Naive thymus-derived CD4-positive, alpha-beta T cell (primary cell): ENCODE measurements around the gene OR2AJ1. TPM values are rescaled to one million over a fixed set of nuclear protein-coding genes. Genes with fewer than 3 reads are reported as not detected.
A peak's percentile ranks its signal among the peaks of the same experiment; 100 is the strongest.

ENCODE experiments used
- ATAC-seq: fragments of 150-1000 bp; cut with Tn5 transposase; 2 replicates; pipeline ENCODE4 v1.10.0; 2021; ENCODE audit warnings: mild to moderate bottlenecking, moderate library complexity
- CTCF ChIA-PET: fragments of 350-600 bp; sonication (Branson Sonifier 250); formaldehyde crosslinking; loops from one replicate; lab custom pipeline; 2021; ENCODE audit warnings: antibody characterized with exemption; lab: Charles Lee
- POLR2A ChIA-PET: fragments of 350-600 bp; sonication (Branson Sonifier 250); formaldehyde crosslinking; loops from one replicate; lab custom pipeline; 2021; ENCODE audit warnings: antibody characterized with exemption, inconsistent platforms; lab: Charles Lee
- DNase-seq, 9 donors: peaks; one replicate each; pipeline versions ENCODE4 v3.0.0 to v3.0.0-alpha.2; 2020 to 2022; ENCODE audit warnings: mixed read lengths in 1 of 9
- H3K27ac ChIP-seq: one replicate; pipeline ENCODE4 v1.7.0; 2013; ENCODE audit warnings: mild to moderate bottlenecking, low read depth, low read length, moderate library complexity
- H3K27me3 ChIP-seq, 2 donors: one replicate each; pipeline ENCODE4 v1.7.0; 2013; ENCODE audit warnings: low read length in 2 of 2, mild to moderate bottlenecking in 2 of 2, moderate library complexity in 2 of 2; ENCODE audit not compliant: control insufficient read depth in 2 of 2, insufficient read depth in 2 of 2
- H3K36me3 ChIP-seq, 3 experiments: 1 replicate in 2 of 3; 2 replicates in 1 of 3; pipeline ENCODE4 v1.7.0; 2013; ENCODE audit warnings: low read length in 3 of 3, mild to moderate bottlenecking in 3 of 3, moderate library complexity in 1 of 3; ENCODE audit not compliant: insufficient read depth in 3 of 3, control insufficient read depth in 2 of 3
- H3K4me1 ChIP-seq, 2 donors: one replicate each; pipeline ENCODE4 v1.7.0; 2013; ENCODE audit warnings: low read length in 2 of 2, mild to moderate bottlenecking in 2 of 2, moderate library complexity in 1 of 2; ENCODE audit not compliant: control insufficient read depth in 2 of 2, insufficient read depth in 2 of 2
- H3K4me3 ChIP-seq: 2 replicates; pipeline ENCODE4 v1.7.0; 2013; ENCODE audit warnings: mild to moderate bottlenecking, low read length
- H3K9me3 ChIP-seq, 3 experiments: 1 replicate in 2 of 3; 2 replicates in 1 of 3; pipeline ENCODE4 v1.7.0; 2013; ENCODE audit warnings: low read length in 3 of 3; ENCODE audit not compliant: control insufficient read depth in 2 of 3
- H3K27ac Mint-ChIP-seq, 9 donors: one replicate each; pipeline ENCODE4 v1.8.0; 2020 to 2022; ENCODE audit warnings: mixed read lengths in 9 of 9, mild to moderate bottlenecking in 8 of 9, moderate library complexity in 5 of 9, inconsistent platforms in 2 of 9
- H3K27me3 Mint-ChIP-seq, 5 donors: one replicate each; pipeline ENCODE4 v1.8.0; 2021 to 2022; ENCODE audit warnings: mixed read lengths in 5 of 5, mild to moderate bottlenecking in 1 of 5
- H3K36me3 Mint-ChIP-seq, 5 donors: one replicate each; pipeline ENCODE4 v1.8.0; 2020 to 2022; ENCODE audit warnings: mixed read lengths in 5 of 5, mild to moderate bottlenecking in 3 of 5, inconsistent platforms in 1 of 5
- H3K4me1 Mint-ChIP-seq, 7 donors: one replicate each; pipeline ENCODE4 v1.8.0; 2020 to 2022; ENCODE audit warnings: mixed read lengths in 7 of 7, mild to moderate bottlenecking in 3 of 7, inconsistent platforms in 1 of 7
- H3K4me3 Mint-ChIP-seq, 10 donors: one replicate each; pipeline ENCODE4 v1.8.0; 2020 to 2022; ENCODE audit warnings: mild to moderate bottlenecking in 10 of 10, mixed read lengths in 10 of 10, moderate library complexity in 6 of 10, inconsistent platforms in 2 of 10
- H3K9me3 Mint-ChIP-seq, 11 donors: one replicate each; pipeline ENCODE4 v1.8.0; 2020 to 2022; ENCODE audit warnings: mixed read lengths in 11 of 11, mild to moderate bottlenecking in 4 of 11, inconsistent platforms in 1 of 11, moderate library complexity in 1 of 11
- intact Hi-C, 2 donors: fragments of 100-400 bp; cut with micrococcal nuclease; formaldehyde crosslinking; loops; one replicate each; pipeline ENCODE4 v1.15.1; 2023
- polyA plus RNA-seq, 2 donors: library from polyadenylated mRNA; unstranded; fragments of 300-500 nt; fragmentation: Illumina TruSeq; gene quantifications; one replicate each; pipeline ENCODE4 v1.2.3, GENCODE V29; 2021
- total RNA-seq, 6 experiments: library from RNA in 5 of 6; stranded (reverse) in 5 of 6; gene quantifications; 1 replicate in 5 of 6; 2 replicates in 1 of 6; pipeline ENCODE4 v1.2.3 and lab custom pipeline; 2021 to 2026

The OR2AJ1 gene, protein sequence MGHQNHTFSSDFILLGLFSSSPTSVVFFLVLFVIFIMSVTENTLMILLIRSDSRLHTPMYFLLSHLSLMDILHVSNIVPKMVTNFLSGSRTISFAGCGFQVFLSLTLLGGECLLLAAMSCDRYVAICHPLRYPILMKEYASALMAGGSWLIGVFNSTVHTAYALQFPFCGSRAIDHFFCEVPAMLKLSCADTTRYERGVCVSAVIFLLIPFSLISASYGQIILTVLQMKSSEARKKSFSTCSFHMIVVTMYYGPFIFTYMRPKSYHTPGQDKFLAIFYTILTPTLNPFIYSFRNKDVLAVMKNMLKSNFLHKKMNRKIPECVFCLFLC
- total RNA-seq (not detected), polyA plus RNA-seq (not detected), total RNA-seq (lab: John Stamatoyannopoulos, UW) (not detected)

DNA sequence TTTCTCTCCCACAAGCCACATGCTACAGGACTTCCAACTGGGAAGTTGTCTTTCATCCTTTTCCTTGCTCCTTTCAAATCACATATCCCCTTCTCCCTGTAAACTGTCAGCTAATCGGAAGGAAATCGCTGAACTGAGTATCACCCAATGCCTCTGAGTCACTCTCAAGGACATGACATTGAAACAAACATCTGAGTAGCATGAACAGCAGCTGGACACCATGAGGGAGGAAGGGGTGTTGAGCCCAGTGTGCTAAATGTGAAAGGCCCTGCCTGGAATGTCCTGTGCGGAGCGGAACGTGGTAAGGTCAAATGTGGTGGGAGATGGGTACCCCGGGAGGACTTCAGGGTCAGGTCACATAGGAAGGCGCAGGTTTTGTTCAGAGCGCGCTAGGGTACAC, at the start of gene OR2AJ1:
TSS of gene OR2AJ1 (plus strand) at position 22 of the 400 bp plus-strand sequence. CDS start 8,880 bp downstream, outside the sequence.
- no peaks in the 10 kb centered on the region for H3K36me3 Mint-ChIP-seq
- no peaks in the 10 kb centered on the region for H3K9me3 Mint-ChIP-seq
- Histone ChIP-seq H3K36me3 (no peaks in the 10 kb centered on the region), H3K27me3 (no peaks in the 10 kb centered on the region), H3K4me3 (no peak within 1 kb of the TSS), H3K9me3 (no peaks in the 10 kb centered on the region), H3K4me1 (no peaks in the 10 kb centered on the region), H3K27ac (no peak within 1 kb of the TSS)
- no peak within 1 kb of the TSS for H3K27ac Mint-ChIP-seq
- ATAC-seq (no peak), DNase-seq (no peak)
- no peak within 1 kb of the TSS for H3K4me3 Mint-ChIP-seq
- ChIA-PET POLR2A (no interaction called here), CTCF (no interaction called here)
- intact Hi-C loops: no loop called here
- H3K4me1 Mint-ChIP-seq: no peaks in the 10 kb centered on the region
- peaks cover 0 to 13% (median 3%) of the 10 kb centered on the region in 5 donors for H3K27me3 Mint-ChIP-seq

DNA sequence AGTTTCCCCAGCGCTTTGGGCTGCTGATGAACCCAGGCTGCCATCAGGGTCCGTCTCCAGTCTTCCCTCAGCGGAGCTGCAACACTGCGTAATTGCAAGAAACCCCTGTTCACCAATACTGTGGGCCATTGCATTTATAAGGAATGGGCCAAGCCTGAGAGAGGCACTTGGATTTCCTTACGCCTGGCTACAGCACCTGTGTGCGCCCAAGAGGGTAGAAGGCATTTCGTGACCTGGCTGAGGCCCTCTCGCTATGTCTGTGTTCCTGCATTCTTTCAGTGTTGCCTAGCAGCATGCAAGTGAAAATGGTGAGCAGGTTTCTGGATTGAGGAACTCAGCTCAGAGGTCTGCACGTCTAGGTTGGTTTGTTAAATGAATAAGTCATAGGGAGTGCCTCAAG, 41.3 kb upstream of the OR2AJ1 start:
- Histone ChIP-seq H3K9me3 (no peaks in the 10 kb centered on the region), H3K4me1 (no peaks in the 10 kb centered on the region), H3K27ac (no peak overlapping the region), H3K4me3 (no peak overlapping the region), H3K36me3 (no peaks in the 10 kb centered on the region), H3K27me3 (no peaks in the 10 kb centered on the region)
- intact Hi-C loops: no loop called here
- ATAC-seq: no peak
- H3K36me3 Mint-ChIP-seq: no peaks in the 10 kb centered on the region
- H3K27me3 Mint-ChIP-seq: peaks cover 0 to 13% (median 3%) of the 10 kb centered on the region in 5 donors
- no peak overlapping the region for H3K27ac Mint-ChIP-seq
- no peaks in the 10 kb centered on the region for H3K4me1 Mint-ChIP-seq
- H3K9me3 Mint-ChIP-seq: no peaks in the 10 kb centered on the region
- ChIA-PET CTCF (no interaction called here), POLR2A (interaction anchor here (0.7 kb wide), 1 partner anchor 785 kb away, joined by 10 read pairs; no protein-coding TSS in a partner anchor)
- no peak for DNase-seq
- H3K4me3 Mint-ChIP-seq: no peak overlapping the region

DNA sequence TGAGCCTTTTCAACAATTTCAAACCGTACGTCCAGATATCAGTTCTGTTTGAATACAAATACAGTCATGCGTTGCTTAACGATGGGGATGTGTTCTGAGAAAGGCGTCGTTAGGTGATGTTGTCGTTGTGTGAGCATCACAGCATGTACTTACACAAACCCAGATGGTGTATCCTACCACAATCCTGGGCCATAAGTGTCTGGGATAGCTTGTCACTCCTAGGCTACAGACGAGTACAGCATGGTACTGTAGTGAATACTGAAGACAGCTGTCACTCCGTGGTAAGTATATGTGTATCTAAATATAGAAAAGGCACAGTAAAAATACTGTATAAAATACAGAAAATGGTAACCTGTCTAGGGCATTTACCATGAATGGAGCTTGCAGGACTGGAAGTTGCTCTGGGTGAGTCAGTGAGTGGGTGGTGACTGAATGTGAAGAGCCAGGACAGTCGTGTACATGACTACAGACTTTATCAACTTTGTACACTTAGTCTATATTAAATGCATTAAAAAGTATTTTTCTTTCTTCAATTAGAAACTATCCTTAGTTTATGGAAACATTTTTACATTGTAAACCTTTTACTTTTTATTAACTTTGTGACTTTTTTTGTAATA, 39.8 kb upstream of the OR2AJ1 start:
- ChIA-PET CTCF (no interaction called here), POLR2A (interaction anchor here (0.6 kb wide), 1 partner anchor 14 kb away, joined by 4 read pairs; no protein-coding TSS in a partner anchor)
- Mint-ChIP-seq H3K4me3 (no peak overlapping the region), H3K4me1 (no peaks in the 10 kb centered on the region), H3K27ac (no peak overlapping the region), H3K36me3 (no peaks in the 10 kb centered on the region), H3K9me3 (no peaks in the 10 kb centered on the region), H3K27me3 (peaks cover 0 to under 1% (median 0%) of the 10 kb centered on the region in 5 donors)
- DNase-seq (no peak), ATAC-seq (no peak)
- Histone ChIP-seq H3K9me3 (no peaks in the 10 kb centered on the region), H3K4me3 (no peak overlapping the region), H3K4me1 (no peaks in the 10 kb centered on the region), H3K27me3 (no peaks in the 10 kb centered on the region), H3K27ac (no peak overlapping the region), H3K36me3 (no peaks in the 10 kb centered on the region)
- intact Hi-C loops: no loop called here

DNA sequence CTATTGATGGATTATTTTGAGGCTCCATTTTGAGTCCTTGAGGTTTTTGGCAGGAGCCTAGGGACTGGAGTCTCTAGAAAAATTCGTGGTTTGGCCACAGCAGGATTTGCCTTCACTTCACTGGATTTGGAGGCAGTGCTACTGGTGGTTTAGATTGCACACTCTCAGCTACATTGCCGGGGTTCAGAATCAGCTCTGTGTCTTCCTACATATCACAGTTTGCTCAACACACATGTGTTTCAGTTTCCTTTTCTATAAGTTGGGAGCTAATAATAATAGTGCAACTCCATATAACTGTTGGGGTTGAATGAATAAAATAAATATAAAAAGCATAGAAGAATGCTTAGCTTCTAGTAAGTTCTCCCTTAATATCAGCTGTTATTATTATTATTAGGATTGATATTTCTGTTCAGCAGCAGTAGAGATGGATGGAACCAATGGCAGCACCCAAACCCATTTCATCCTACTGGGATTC, 29.5 kb upstream of the OR2AJ1 start, which contains the start of gene OR2W3:
TSS of gene OR2W3 (plus strand) at position 425 of the 475 bp plus-strand sequence. CDS start at position 425, 0 bp downstream.
- H3K9me3 ChIP-seq: no peaks in the 10 kb centered on the region
- H3K27ac ChIP-seq: no peak within 1 kb of the TSS
- ChIA-PET CTCF (no interaction called here), POLR2A (no interaction called here)
- Mint-ChIP-seq H3K27me3 (peaks cover 0 to 22% (median 5%) of the 10 kb centered on the region in 5 donors), H3K9me3 (peaks cover 0 to 18% (median 3%) of the 10 kb centered on the region in 11 donors), H3K36me3 (peaks cover 0 to 5% (median 0%) of the 10 kb centered on the region in 5 donors), H3K4me1 (no peaks in the 10 kb centered on the region), H3K27ac (no peak within 1 kb of the TSS), H3K4me3 (no peak within 1 kb of the TSS)
- ATAC-seq (no peak), DNase-seq (no peak)
- no peaks in the 10 kb centered on the region for H3K36me3 ChIP-seq
- no peaks in the 10 kb centered on the region for H3K4me1 ChIP-seq
- H3K4me3 ChIP-seq: no peak within 1 kb of the TSS
- intact Hi-C loops: no loop called here
- H3K27me3 ChIP-seq: no peaks in the 10 kb centered on the region

DNA sequence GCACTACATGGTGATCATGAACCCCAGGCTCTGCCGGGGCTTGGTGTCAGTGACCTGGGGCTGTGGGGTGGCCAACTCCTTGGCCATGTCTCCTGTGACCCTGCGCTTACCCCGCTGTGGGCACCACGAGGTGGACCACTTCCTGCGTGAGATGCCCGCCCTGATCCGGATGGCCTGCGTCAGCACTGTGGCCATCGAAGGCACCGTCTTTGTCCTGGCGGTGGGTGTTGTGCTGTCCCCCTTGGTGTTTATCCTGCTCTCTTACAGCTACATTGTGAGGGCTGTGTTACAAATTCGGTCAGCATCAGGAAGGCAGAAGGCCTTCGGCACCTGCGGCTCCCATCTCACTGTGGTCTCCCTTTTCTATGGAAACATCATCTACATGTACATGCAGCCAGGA, 28.7 kb upstream of the OR2AJ1 start:
- H3K4me3 Mint-ChIP-seq: no peak overlapping the region
- H3K36me3 Mint-ChIP-seq: peaks cover 0 to 5% (median 0%) of the 10 kb centered on the region in 5 donors
- no peak overlapping the region for H3K27ac Mint-ChIP-seq
- peaks cover 0 to 22% (median 5%) of the 10 kb centered on the region in 5 donors for H3K27me3 Mint-ChIP-seq
- Histone ChIP-seq H3K36me3 (no peaks in the 10 kb centered on the region), H3K9me3 (no peaks in the 10 kb centered on the region), H3K4me3 (no peak overlapping the region), H3K27me3 (no peaks in the 10 kb centered on the region), H3K4me1 (no peaks in the 10 kb centered on the region), H3K27ac (no peak overlapping the region)
- no peak for DNase-seq
- peaks cover 0 to 18% (median 3%) of the 10 kb centered on the region in 11 donors for H3K9me3 Mint-ChIP-seq
- POLR2A ChIA-PET: no interaction called here
- CTCF ChIA-PET: no interaction called here
- intact Hi-C loops: no loop called here
- no peaks in the 10 kb centered on the region for H3K4me1 Mint-ChIP-seq
- ATAC-seq: peak; percentile 36

DNA sequence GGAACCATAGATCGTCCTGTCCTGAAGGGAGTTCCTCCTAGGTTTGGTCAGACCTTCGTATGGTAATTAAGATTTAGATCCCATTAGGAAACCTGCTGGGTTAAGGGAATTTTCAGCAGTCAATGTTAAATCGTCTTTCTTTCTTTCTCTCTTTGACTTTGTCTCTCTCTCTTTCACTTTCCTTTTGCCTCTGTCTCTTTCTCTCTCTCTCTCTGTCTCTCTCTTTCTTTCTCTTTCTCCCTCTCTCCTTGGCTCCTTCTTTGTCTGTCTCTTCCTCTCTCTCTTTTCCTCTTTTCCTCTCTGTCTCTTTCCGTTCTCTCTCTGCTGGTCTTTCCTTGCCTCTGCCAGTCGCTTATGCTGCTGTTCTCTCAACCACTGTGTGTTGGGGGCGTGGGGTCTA, 20.6 kb upstream of the OR2AJ1 start:
- ChIA-PET POLR2A (no interaction called here), CTCF (no interaction called here)
- Mint-ChIP-seq H3K27me3 (no peaks in the 10 kb centered on the region), H3K4me3 (no peak overlapping the region), H3K4me1 (peaks cover 15 to 28% (median 19%) of the 10 kb centered on the region in 7 donors), H3K27ac (peak overlapping the region in 1 of 9 donors; percentile 3), H3K36me3 (peaks cover 0 to 6% (median 0%) of the 10 kb centered on the region in 5 donors), H3K9me3 (peaks cover 0 to 26% (median 7%) of the 10 kb centered on the region in 11 donors)
- Histone ChIP-seq H3K4me3 (no peak overlapping the region), H3K27me3 (no peaks in the 10 kb centered on the region), H3K9me3 (peaks cover 0 to 3% (median 0%) of the 10 kb centered on the region in 3 experiments), H3K27ac (no peak overlapping the region), H3K36me3 (no peaks in the 10 kb centered on the region), H3K4me1 (no peaks in the 10 kb centered on the region)
- DNase-seq (no peak), ATAC-seq (no peak)
- intact Hi-C loops: no loop called here
